ENCODE results near the gene PPP1R16B.

Gene PPP1R16B

GRCh38 chr20:38805502-38805957 is at the start of gene PPP1R16B:
TSS of gene PPP1R16B (plus strand) at chr20:38805697. CDS start at chr20:38835926, 30,229 bp downstream.
- DNase-seq: peak; percentile 80

- DNase-seq: no peak
Observed at GRCh38 chr20:38757145-38757775, 48.2 kb upstream of the PPP1R16B start.

DNA sequence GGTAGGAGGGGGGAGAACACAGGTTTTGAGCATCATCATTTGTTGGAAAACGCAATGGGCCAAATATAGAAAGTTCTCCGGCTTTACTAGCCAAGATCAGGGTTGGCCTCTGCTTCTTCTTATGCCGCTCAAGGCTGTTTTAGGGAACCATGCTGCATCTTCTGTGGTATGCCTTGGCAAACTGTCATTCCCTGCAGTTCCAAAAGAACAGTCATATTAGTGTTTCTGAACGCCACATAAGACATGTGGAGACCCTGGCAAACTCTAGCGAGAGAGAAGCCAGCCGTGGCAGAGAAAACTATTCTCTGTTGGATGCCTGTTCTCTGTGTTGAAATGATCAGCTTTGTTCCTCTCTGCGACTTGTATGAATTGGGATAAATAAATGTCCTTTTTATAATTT is 46.4 kb upstream of the PPP1R16B start:
- no peak for DNase-seq

DNA sequence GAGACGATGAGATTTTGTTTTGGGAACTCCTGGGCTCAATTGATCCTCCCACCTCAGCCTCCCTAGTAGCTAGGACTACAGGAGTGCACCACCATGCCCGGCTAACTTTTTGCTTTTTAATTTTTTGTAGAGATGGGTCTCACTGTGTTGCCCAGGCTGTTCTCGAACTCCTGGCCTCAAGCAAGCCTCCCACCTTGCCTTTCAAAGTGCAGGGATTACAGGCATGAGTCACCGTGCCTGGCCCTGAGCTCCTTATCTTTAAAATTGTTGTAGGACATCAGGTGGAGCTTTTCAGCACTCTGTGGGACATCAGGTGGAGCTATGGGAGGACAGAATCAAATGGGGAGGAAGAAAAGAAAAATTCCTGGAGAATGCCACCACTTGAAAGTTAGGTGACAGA is 44.5 kb upstream of the PPP1R16B start:
- DNase-seq: no peak

GRCh38 chr20:38762174-38762573 is 43.3 kb upstream of the PPP1R16B start:
- no peak for DNase-seq

- DNase-seq: no peak
Observed at GRCh38 chr20:38763616-38764015, 41.9 kb upstream of the PPP1R16B start.

- peak; percentile 65 for DNase-seq
Observed at GRCh38 chr20:38764567-38765318, 40.8 kb upstream of the PPP1R16B start.

- DNase-seq: no peak
Observed at GRCh38 chr20:38766071-38766470, 39.4 kb upstream of the PPP1R16B start.

DNA sequence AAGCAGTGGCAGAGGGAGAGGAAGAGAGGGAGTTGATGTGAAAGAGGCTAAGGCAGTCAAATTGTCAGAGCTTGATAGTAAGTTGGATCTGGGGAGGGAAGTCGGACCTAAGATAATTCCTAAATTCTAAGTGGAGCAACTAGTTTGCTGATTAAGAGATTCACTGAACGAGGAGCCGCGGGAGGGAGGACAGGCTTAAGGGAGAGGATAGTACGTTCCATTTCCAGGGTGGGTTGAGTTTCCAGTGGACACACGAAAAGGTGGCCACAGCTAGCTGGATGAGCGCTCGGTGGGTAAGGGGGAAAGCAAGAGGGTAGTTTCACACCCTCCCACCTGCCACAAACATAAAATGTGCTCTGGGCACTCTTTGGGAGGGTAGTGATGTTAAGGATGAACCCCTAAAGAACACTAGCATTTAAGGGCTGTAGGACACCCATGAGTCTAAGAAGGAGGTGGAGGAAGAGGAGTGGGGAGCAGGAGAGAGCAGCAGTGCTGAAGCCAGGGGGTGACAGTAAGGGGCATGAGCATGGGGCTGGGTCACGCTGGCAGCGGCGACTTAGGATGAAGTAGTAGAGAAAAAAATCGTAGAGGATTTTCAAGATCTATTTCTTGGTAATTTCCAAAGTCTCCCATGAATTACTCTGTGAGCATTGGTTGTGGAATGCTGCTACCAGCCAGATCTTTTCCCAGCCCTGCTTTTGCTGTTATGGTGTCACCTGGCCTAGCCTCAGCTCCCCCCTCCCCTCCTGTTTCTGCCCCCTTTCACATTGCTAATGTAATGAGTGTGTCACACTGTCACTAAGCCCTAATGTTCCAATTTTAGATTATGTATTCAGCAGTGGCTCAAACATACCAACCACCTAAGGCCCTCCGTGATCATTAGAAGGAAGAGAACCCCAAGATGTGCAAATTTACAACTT is 35.9 kb upstream of the PPP1R16B start:
- DNase-seq: no peak

- DNase-seq: no peak
Observed at GRCh38 chr20:38770546-38770945, 35.0 kb upstream of the PPP1R16B start.

GRCh38 chr20:38770970-38771369 is 34.5 kb upstream of the PPP1R16B start:
- no peak for DNase-seq

GRCh38 chr20:38771621-38772020 is 33.9 kb upstream of the PPP1R16B start:
- no peak for DNase-seq

- no peak for DNase-seq
Observed at GRCh38 chr20:38774167-38774566, 31.3 kb upstream of the PPP1R16B start.

GRCh38 chr20:38776363-38776762 is 29.1 kb upstream of the PPP1R16B start:
- DNase-seq: peak; percentile 26

DNA sequence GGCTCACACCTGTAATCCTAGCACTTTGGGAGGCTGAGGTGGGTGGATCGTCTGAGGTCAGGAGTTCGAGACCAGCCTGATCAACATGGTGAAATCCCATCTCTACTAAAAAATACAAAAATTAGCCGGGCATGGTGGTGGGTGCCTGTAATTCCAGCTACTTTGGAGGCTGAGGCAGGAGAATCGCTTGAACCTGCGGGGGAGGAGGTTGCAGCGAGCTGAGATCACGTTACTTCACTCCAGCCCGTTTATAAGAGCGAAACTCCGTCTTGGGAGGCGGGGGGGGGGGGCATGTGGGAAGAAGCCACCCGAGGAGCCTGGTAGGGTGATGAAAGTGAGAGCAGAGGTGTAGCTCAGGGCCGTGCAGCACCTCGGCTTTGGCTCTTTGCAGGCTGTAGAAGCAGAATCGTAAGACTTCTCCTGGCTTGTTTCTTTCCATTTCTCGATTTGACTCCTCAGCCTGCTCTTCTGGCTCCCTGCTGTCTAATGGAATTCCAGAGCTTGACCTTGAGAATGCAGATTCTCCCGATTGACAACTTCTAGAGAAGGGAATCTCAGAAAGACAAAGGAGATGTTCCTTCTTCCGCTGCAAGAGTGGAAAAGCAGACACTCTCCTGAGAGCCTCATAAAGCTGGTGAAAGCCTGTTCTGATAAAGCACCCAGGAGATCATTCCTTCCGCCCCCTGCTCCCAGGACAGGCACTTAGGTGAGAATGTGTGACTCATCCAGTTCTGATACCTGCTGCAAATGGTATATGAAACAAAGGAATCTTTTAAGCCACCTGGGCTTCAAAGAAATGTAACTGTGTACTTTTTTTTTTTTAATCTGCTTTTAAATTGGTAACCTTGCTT is 26.0 kb upstream of the PPP1R16B start:
- DNase-seq: peak; percentile 2

DNA sequence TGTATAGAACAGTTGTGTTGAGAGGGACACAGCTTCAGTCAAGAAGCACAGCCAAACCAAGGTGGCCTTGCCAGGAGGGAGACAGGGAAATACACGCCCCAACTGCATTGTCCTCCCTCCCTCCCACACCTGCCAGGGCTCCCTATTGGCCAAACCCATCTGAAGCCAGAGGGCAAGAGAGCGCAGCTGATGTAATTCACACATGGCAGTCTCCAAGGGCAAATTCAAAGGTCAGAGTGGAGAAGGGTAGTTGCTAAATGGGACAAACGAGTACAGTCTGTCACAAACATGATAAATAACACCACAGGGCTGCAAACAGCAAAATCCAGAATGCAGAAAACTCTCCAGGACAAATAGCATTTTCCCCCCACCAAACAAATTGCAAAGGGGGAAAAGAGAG is 23.2 kb upstream of the PPP1R16B start:
- no peak for DNase-seq

- DNase-seq: no peak
Observed at GRCh38 chr20:38787870-38788269, 17.6 kb upstream of the PPP1R16B start.

- DNase-seq: no peak
Observed at GRCh38 chr20:38789503-38790199, 15.8 kb upstream of the PPP1R16B start.

DNA sequence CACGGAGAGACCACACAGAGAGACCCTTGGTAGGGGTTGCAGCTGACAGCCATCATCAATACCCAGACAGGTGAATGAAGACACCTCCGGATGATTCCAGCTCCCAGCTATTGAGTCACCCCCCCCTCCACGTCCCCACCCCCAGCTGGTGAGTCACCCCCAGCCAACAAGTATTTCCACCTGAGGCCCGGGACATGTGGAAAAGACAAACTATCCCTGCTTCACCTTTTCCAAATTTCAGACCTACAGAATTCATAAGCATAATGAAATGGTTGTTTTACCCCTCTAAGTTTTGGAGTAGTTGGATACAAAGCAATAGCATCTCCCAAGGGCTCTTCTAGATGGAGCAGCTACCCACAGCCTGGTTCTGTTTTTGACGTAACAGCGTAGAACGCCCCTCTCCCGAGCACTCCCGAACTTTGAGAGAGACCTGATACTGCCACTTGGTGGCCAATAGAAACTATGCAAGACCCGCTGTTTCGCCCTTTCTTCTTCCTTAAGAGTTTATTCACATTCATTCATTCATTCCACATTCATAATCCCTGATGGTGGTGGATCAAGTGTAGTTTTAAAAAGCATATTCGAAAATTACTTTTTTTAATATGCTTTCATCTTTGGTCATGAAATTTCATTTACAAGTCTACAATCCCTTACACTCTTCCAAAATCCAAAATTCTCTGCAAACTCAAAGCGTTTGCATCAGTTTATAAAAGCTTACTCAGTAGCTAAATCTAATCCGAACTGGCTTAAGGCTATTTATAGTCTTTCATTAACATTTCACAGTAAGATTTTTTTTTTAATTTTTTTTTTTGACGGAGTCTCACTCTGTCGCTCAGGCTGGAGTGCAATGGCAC is 15.1 kb upstream of the PPP1R16B start:
- peak; percentile 49 for DNase-seq

DNA sequence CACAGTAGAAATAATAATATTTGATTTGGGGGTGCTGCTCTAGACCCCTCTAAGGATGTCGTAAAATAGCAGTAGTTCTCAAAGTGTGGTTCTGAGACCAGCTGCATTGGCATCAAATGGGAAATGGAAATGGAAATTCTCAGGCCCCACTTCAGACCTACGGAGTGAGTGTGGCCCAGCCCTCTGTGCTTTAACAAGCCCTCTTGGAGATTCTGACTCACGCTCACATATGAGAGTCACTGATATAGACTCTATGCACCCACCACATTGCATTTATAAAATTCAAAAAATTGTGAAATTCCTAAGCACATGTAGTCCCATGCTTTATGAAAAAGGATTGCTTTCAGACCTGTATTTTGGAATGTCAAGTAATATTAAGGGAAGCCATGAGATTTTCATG is 14.2 kb upstream of the PPP1R16B start:
- no peak for DNase-seq

- no peak for DNase-seq
Observed at GRCh38 chr20:38791940-38792339, 13.6 kb upstream of the PPP1R16B start.

Data from activated CD4-positive, alpha-beta T cell treated with anti-CD3 and anti-CD28 coated beads, Interleukin-2, amount 50 U/mL, for 16 hours (primary cell).